ENCODE results near the gene STOML1. TPM values are rescaled to one million over a fixed set of nuclear protein-coding genes. Genes with fewer than 3 reads are reported as not detected.

STOML1 gene
- total RNA-seq, 4 donors from 2014 or later: 15.2 to 28.8 (median 16.9) TPM

- no peak for TF ChIP-seq POLR2A (IDR thresholded peaks at IDR 0.05)
- TF ChIP-seq CTCF (IDR thresholded peaks at IDR 0.05 in 4 of 5, conservative IDR thresholded peaks at IDR 0.05 in 1 of 5): peak; percentile 75 to 90 (median 87)
- ATAC-seq: peak; percentile 95 to 99
- peak; percentile 64 to 76 for DNase-seq
- Histone ChIP-seq H3K4me3 (peak overlapping the region; percentile 19 to 35 (median 28)), H3K27ac (no peak overlapping the region), H3K4me1 (peaks cover 0 to 3% of the 10 kb centered on the region in 2 donors), H3K9me3 (no peaks in the 10 kb centered on the region), H3K27me3 (peaks cover 0 to 3% (median 0%) of the 10 kb centered on the region in 3 donors), H3K36me3 (no peaks in the 10 kb centered on the region)
- in situ Hi-C loops (cut with MboI; ENCODE audit: low sequenced_read_pairs in 4 of 4) (loop anchor here in 1 of 4 donors (25.0 kb wide), 1 partner anchor 339 kb away; no protein-coding TSS in a partner anchor), intact Hi-C loops (cut with DNase I; ENCODE audit: low total_unique reads) (loop anchor here (1.0 to 10.0 kb wide), 3 partner anchors 64 to 349 kb away; no protein-coding TSS in a partner anchor)
Observed at GRCh38 chr15:73972984-73973682, 19.0 kb downstream of the STOML1 start.

GRCh38 chr15:73969151-73969759, 22.8 kb downstream of the STOML1 start:
- in situ Hi-C loops (cut with MboI; ENCODE audit: low sequenced_read_pairs in 4 of 4): loop anchor here in 1 of 4 donors (25.0 kb wide), 1 partner anchor 343 kb away; no protein-coding TSS in a partner anchor
- peaks cover 0 to 3% of the 10 kb centered on the region in 2 donors for H3K4me1 ChIP-seq
- peaks cover 0 to 5% (median 0%) of the 10 kb centered on the region in 3 donors for H3K27me3 ChIP-seq
- intact Hi-C loops (cut with DNase I; ENCODE audit: low total_unique reads): no loop called here
- ATAC-seq (no peak), DNase-seq (no peak)
- H3K9me3 ChIP-seq: no peaks in the 10 kb centered on the region
- H3K27ac ChIP-seq: no peak overlapping the region
- H3K36me3 ChIP-seq: no peaks in the 10 kb centered on the region
- TF ChIP-seq CTCF (IDR thresholded peaks at IDR 0.05 in 4 of 5, conservative IDR thresholded peaks at IDR 0.05 in 1 of 5): no peak
- no peak for TF ChIP-seq POLR2A (IDR thresholded peaks at IDR 0.05)
- no peak overlapping the region for H3K4me3 ChIP-seq

GRCh38 chr15:73968461-73968860, 23.6 kb downstream of the STOML1 start:
- intact Hi-C loops (cut with DNase I; ENCODE audit: low total_unique reads) (no loop called here), in situ Hi-C loops (cut with MboI; ENCODE audit: low sequenced_read_pairs in 4 of 4) (loop anchor here in 1 of 4 donors (25.0 kb wide), 1 partner anchor 344 kb away; no protein-coding TSS in a partner anchor)
- H3K36me3 ChIP-seq: no peaks in the 10 kb centered on the region
- DNase-seq (no peak), ATAC-seq (no peak)
- no peak for TF ChIP-seq CTCF (IDR thresholded peaks at IDR 0.05 in 4 of 5, conservative IDR thresholded peaks at IDR 0.05 in 1 of 5)
- no peak for TF ChIP-seq POLR2A (IDR thresholded peaks at IDR 0.05)
- no peak overlapping the region for H3K4me3 ChIP-seq
- H3K9me3 ChIP-seq: no peaks in the 10 kb centered on the region
- H3K27me3 ChIP-seq: peaks cover 0 to 5% (median 0%) of the 10 kb centered on the region in 3 donors
- peaks cover 0 to 3% of the 10 kb centered on the region in 2 donors for H3K4me1 ChIP-seq
- H3K27ac ChIP-seq: no peak overlapping the region

- H3K27ac ChIP-seq: no peak overlapping the region
- in situ Hi-C loops (cut with MboI; ENCODE audit: low sequenced_read_pairs in 4 of 4): loop anchor here in 1 of 4 donors (25.0 kb wide), 1 partner anchor 347 kb away; no protein-coding TSS in a partner anchor
- H3K4me1 ChIP-seq: no peaks in the 10 kb centered on the region
- no peaks in the 10 kb centered on the region for H3K9me3 ChIP-seq
- H3K4me3 ChIP-seq: no peak overlapping the region
- intact Hi-C loops (cut with DNase I; ENCODE audit: low total_unique reads): no loop called here
- TF ChIP-seq CTCF (IDR thresholded peaks at IDR 0.05 in 4 of 5, conservative IDR thresholded peaks at IDR 0.05 in 1 of 5) (no peak), POLR2A (IDR thresholded peaks at IDR 0.05) (no peak)
- no peak for DNase-seq
- no peak for ATAC-seq
- H3K27me3 ChIP-seq: peaks cover 0 to 5% (median 0%) of the 10 kb centered on the region in 3 donors
- no peaks in the 10 kb centered on the region for H3K36me3 ChIP-seq
Observed at GRCh38 chr15:73965758-73966113, 26.4 kb downstream of the STOML1 start.

All from gastrocnemius medialis (tissue), 4 donors.